HEK293 (cell line): Measurements from ENCODE around the gene AMN.

Source experiments
- CTCF ChIA-PET: fragments of 350-600 bp; formaldehyde crosslinking; extraction: SDS; loops from one replicate; lab custom pipeline; 2021; ENCODE audit warnings: antibody characterized with exemption; lab: Yijun Ruan, JAX
- POLR2A ChIA-PET: fragments of 300-600 bp; formaldehyde crosslinking; extraction: SDS; loops from one replicate; lab custom pipeline; 2020; ENCODE audit warnings: antibody characterized with exemption, inconsistent platforms; lab: Yijun Ruan, JAX
- H3K27ac ChIP-seq: fragments of 200-500 bp; sonication (Bioruptor generic); 2 replicates; pipeline ENCODE4 v1.5.1; 2014; ENCODE audit warnings: low read depth, low read length, control low read depth, inconsistent platforms; ENCODE audit errors: extremely low read depth
- H3K36me3 ChIP-seq, 2 experiments: fragments of 200-500 bp in 1 of 2; sonication (Bioruptor generic) in 1 of 2; 1 replicate in 1 of 2; 2 replicates in 1 of 2; pipeline ENCODE4 v1.5.1; 2014 to 2017; ENCODE audit warnings: inconsistent platforms in 2 of 2, low read length in 2 of 2; ENCODE audit not compliant: control insufficient read depth in 2 of 2, insufficient read depth in 1 of 2
- H3K4me1 ChIP-seq: fragments of 200-500 bp; sonication (Bioruptor generic); 2 replicates; pipeline ENCODE4 v1.5.1; 2014; ENCODE audit warnings: mild to moderate bottlenecking, low read length, inconsistent platforms; ENCODE audit not compliant: control insufficient read depth, insufficient read depth
- H3K4me3 ChIP-seq: 2 replicates; pipeline ENCODE4 v1.5.1; 2011; ENCODE audit warnings: low read depth, mild to moderate bottlenecking, control low read depth, low read length, moderate library complexity
- H3K9me3 ChIP-seq: fragments of 200-500 bp; sonication (Bioruptor generic); 2 replicates; pipeline ENCODE4 v1.5.1; 2014; ENCODE audit warnings: low read depth, low read length, inconsistent platforms; ENCODE audit not compliant: control insufficient read depth, insufficient read depth
- GLI2 ChIP-seq: fragments of 450-650 bp; formaldehyde crosslinking; IDR thresholded peaks from 2 replicates; pipeline ENCODE4; 2017; ENCODE audit warnings: missing biosample characterization, missing genetic modification characterization, low read depth, borderline replicate concordance
- MZF1 ChIP-seq: fragments of 450-650 bp; formaldehyde crosslinking; IDR thresholded peaks from 2 replicates; pipeline ENCODE4 v1.5.1; 2017; ENCODE audit warnings: missing biosample characterization, missing genetic modification characterization, borderline replicate concordance
- PRDM10 ChIP-seq: fragments of 450-650 bp; formaldehyde crosslinking; IDR thresholded peaks from 2 replicates; pipeline ENCODE4 v1.5.1; 2016; ENCODE audit warnings: missing biosample characterization, missing genetic modification characterization
- SALL2 ChIP-seq: fragments of 450-650 bp; formaldehyde crosslinking; IDR thresholded peaks from 2 replicates; pipeline ENCODE4 v1.5.0; 2017; ENCODE audit warnings: missing biosample characterization, mild to moderate bottlenecking, missing genetic modification characterization, borderline replicate concordance
- TSHZ1 ChIP-seq: fragments of 450-650 bp; formaldehyde crosslinking; IDR thresholded peaks from 2 replicates; pipeline ENCODE4 v1.5.1; 2016; ENCODE audit warnings: missing biosample characterization, missing genetic modification characterization, borderline replicate concordance
- ZIC2 ChIP-seq: fragments of 450-650 bp; formaldehyde crosslinking; IDR thresholded peaks from 2 replicates; pipeline ENCODE4 v1.5.1; 2016; ENCODE audit warnings: missing biosample characterization, missing genetic modification characterization
- ZNF146 ChIP-seq: fragments of 450-650 bp; formaldehyde crosslinking; IDR thresholded peaks from 2 replicates; pipeline ENCODE4 v1.5.1; 2016; ENCODE audit warnings: missing biosample characterization, missing genetic modification characterization
- ZNF155 ChIP-seq: fragments of 450-650 bp; formaldehyde crosslinking; IDR thresholded peaks from 2 replicates; pipeline ENCODE4 v1.5.1; 2016; ENCODE audit warnings: missing biosample characterization, missing genetic modification characterization
- ZNF175 ChIP-seq: fragments of 450-650 bp; formaldehyde crosslinking; IDR thresholded peaks from 2 replicates; pipeline ENCODE4 v1.5.1; 2016; ENCODE audit warnings: missing biosample characterization, missing genetic modification characterization
- ZNF473 ChIP-seq: fragments of 450-650 bp; formaldehyde crosslinking; IDR thresholded peaks from 2 replicates; pipeline ENCODE4 v1.5.1; 2017; ENCODE audit warnings: missing biosample characterization, missing genetic modification characterization
- ZNF561 ChIP-seq: fragments of 450-650 bp; IDR thresholded peaks from 2 replicates; pipeline ENCODE4 v1.5.1; 2018; ENCODE audit warnings: missing biosample characterization, missing genetic modification characterization, borderline replicate concordance
- ZNF624 ChIP-seq: fragments of 450-650 bp; formaldehyde crosslinking; IDR thresholded peaks from 2 replicates; pipeline ENCODE4 v1.5.1; 2017; ENCODE audit warnings: missing biosample characterization, missing genetic modification characterization
- ZNF654 ChIP-seq: fragments of 450-650 bp; formaldehyde crosslinking; IDR thresholded peaks from 2 replicates; pipeline ENCODE4 v1.5.1; 2016; ENCODE audit warnings: low read depth, missing biosample characterization, missing genetic modification characterization
- ZNF670 ChIP-seq: fragments of 450-650 bp; formaldehyde crosslinking; IDR thresholded peaks from 2 replicates; pipeline ENCODE4 v1.5.1; 2016; ENCODE audit warnings: missing biosample characterization, missing genetic modification characterization, low read depth
- ZNF785 ChIP-seq: fragments of 450-650 bp; formaldehyde crosslinking; IDR thresholded peaks from 2 replicates; pipeline ENCODE4 v1.5.1; 2016; ENCODE audit warnings: missing biosample characterization, missing genetic modification characterization
- ZNF837 ChIP-seq: fragments of 450-650 bp; formaldehyde crosslinking; IDR thresholded peaks from 2 replicates; pipeline ENCODE4 v1.5.1; 2016; ENCODE audit warnings: missing biosample characterization, missing genetic modification characterization
- TF ChIP-seq, protein P1 (sequence below): fragments of 450-650 bp; IDR thresholded peaks from 2 replicates; pipeline ENCODE4 v1.5.1; 2018; ENCODE audit warnings: missing biosample characterization, missing genetic modification characterization

The AMN gene

GRCh38 chr14:102925646-102926045 is 3.2 kb downstream of the AMN start (continued):
- no peak for TF ChIP-seq ZNF670 (tag by site-specific recombination)
- no peak for TF ChIP-seq MZF1
- no peak for TF ChIP-seq TSHZ1 (tag by site-specific recombination)
- TF ChIP-seq PRDM10 (tag by site-specific recombination) = no peak
- TF ChIP-seq SALL2 (tag by site-specific recombination) = no peak

DNA sequence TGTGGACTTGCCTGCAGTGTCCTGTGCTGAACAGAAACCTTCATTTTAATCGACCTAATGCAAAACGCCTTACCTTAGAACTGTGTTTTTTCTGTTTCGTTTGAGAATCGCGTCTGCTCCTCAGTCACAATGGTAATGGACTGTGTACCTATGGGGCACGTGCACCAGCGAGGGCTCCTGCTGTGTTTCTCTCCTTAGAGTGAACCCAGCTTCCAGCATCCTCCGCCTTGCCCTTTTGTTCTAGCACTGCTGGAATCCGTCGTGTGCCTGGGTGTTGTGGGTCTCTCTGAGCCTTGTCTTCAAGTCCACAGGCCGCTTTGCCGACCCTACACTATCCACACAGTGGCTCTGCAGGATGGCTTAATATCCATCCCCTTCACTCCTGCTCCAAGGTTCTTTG is 3.6 kb downstream of the AMN start:
- Histone ChIP-seq H3K36me3 (no peaks in the 10 kb centered on the region), H3K4me1 (no peaks in the 10 kb centered on the region), H3K9me3 (no peaks in the 10 kb centered on the region)
- TF ChIP-seq ZIC2 (tag by site-specific recombination) = no peak
- no peak for TF ChIP-seq ZNF473 (tag by site-specific recombination)
- no peak for TF ChIP-seq ZNF654 (tag by site-specific recombination)
- TF ChIP-seq ZNF785 (tag by site-specific recombination) = no peak
- no peak for TF ChIP-seq ZNF175
- no peak for TF ChIP-seq ZNF155 (tag by site-specific recombination)
- no peak for TF ChIP-seq ZNF146
- TF ChIP-seq ZNF624 = no peak
- TF ChIP-seq, protein P1, sequence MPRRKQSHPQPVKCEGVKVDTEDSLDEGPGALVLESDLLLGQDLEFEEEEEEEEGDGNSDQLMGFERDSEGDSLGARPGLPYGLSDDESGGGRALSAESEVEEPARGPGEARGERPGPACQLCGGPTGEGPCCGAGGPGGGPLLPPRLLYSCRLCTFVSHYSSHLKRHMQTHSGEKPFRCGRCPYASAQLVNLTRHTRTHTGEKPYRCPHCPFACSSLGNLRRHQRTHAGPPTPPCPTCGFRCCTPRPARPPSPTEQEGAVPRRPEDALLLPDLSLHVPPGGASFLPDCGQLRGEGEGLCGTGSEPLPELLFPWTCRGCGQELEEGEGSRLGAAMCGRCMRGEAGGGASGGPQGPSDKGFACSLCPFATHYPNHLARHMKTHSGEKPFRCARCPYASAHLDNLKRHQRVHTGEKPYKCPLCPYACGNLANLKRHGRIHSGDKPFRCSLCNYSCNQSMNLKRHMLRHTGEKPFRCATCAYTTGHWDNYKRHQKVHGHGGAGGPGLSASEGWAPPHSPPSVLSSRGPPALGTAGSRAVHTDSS (tag by site-specific recombination) = no peak
- TF ChIP-seq ZNF561 (tag by site-specific recombination) = no peak
- TF ChIP-seq GLI2 (tag by site-specific recombination) = no peak
- no peak for TF ChIP-seq ZNF837 (tag by site-specific recombination)
- TF ChIP-seq, all 188 proteins: peak for 0
- POLR2A ChIA-PET = no interaction called here
- H3K4me3 ChIP-seq = no peak overlapping the region
- CTCF ChIA-PET = no interaction called here
- H3K27ac ChIP-seq = no peak overlapping the region
